GM18511 (cell line): Measurements from ENCODE around the gene POLG2.
"Not testable (repeated sequence)": the region's sequence is repeated elsewhere in the genome, so short reads cannot be mapped to it uniquely, and the experiment has no call there.

Source experiments
- ATAC-seq: cut with Tn5 transposase; IDR thresholded peaks from one replicate; pipeline ENCODE4 v1.9.1; 2021; ENCODE audit warnings: mild to moderate bottlenecking, moderate library complexity; ENCODE audit not compliant: unreplicated experiment

POLG2 gene

GRCh38 chr17:64443086-64443760 is 53.6 kb downstream of the POLG2 start:
- no peak for ATAC-seq

DNA sequence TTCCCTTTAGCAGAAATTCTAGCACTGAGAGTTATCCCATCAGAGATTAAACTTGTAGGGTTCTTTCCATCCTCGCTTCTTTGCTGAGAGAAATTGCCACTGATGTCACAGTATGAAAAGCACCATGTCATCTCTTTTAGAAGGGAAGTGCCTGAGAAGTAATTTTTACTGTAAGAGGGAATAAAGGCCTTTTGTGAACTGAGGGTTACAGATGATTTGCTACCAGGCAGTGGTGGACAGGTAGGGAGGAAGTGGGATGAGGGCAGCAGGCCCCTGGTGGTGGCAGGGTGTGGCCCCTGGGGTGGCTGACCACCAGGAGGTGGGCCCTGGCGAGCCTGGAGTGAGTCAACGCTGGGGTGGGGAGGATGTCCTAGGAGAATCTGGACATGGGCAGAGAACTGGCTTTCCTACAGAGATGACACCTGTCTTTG is 54.3 kb downstream of the POLG2 start:
- ATAC-seq: no peak

- ATAC-seq: no peak
Observed at GRCh38 chr17:64441772-64442540, 54.9 kb downstream of the POLG2 start.

GRCh38 chr17:64439956-64440355 is 56.9 kb downstream of the POLG2 start:
- no peak for ATAC-seq

DNA sequence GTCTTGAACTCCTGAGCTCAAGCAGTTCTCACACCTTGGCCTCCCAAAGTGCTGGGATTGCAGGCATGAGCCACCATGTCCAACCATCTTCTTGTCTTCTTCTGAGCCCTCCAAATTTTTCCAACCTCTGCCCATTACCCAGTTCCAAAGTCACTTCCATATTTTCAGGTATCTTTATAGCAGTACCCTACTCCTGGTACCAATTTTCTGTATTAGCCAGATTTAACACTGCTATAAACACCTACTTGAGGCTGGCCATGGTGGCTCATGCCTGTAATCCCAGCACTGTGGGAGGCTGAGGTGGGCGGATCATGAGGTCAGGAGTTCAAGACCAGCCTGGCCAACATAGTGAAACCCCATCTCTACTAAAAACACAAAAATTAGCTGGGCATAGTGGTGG is 57.3 kb downstream of the POLG2 start:
- not testable (repeated sequence) for ATAC-seq

DNA sequence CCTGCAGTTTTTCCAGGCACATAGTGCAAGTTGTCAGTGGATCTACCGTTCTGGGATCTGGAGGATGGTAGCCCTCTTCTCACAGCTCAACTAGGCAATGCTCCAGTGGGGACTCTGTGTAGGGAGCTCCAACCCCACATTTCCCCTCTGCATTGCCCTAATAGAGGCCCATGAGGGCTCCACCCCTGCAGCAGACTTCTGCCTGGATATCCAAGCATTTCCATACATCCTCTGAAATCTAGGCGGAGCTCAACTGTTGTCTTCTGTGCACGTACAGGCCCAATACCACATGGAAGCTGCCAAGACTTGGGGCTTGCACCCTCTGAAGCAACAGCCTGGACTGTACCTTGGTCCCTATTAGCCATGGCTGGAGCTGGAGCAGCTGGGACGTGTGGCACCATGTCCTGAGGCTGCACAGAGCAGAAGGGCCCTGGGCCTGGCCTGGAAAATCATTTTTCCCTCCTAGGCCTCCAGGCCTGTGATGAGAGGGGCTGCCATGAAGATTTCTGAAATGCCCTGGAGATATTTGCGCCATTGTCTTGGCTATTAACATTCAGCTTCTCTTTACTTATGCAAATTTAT is 58.8 kb downstream of the POLG2 start:
- no peak for ATAC-seq

GRCh38 chr17:64431534-64431933 is 65.3 kb downstream of the POLG2 start:
- no peak for ATAC-seq

DNA sequence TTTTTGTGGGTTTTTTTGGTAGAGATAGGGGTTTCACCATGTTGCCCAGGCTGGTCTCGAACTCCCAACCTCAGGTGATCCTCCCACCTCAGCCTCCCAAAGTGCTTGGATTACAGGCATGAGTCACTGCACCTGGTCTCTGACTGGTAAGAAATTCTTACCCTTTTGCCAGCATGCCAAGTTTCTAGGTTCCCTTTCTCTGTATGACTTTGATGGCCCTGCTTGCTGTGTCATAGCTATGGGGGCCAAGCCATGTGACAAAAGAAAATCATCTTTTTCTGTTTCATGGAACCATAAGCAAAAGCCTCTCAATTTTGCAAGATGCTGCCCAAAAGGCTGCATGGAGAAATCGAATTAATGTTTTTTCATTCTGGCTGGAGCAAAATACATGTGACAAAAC is 66.8 kb downstream of the POLG2 start:
- not testable (repeated sequence) for ATAC-seq

DNA sequence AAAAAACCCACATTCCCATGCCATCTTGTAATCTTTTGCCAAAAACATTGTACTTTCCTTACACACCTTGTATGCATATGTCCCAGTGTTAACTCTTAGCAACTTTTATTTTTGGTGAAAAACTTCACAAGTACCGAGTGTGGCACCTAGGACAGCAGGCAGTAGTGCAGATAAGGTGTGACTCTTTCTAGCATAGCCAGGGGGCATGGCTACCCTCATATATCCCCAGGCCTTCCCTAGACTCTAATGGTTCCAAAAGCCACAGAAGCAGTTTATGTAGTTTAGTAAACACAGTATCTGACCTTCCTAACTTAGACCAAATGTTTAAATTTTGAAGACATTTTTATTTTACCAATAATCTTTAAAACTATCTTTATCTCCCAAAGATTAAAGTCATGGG is 68.4 kb downstream of the POLG2 start:
- ATAC-seq: no peak
